SK-N-SH treated with all-trans-retinoic acid at 6 μM for 48 hours (cell line): ENCODE data around the gene STK16.

Experiments
- BACH2 ChIP-seq: fragments of 250-450 bp; sonication (Bioruptor Pico); IDR thresholded peaks from 2 replicates; pipeline ENCODE4 v1.9.0; 2021; ENCODE audit warnings: mild to moderate bottlenecking, borderline replicate concordance
- ESRRG ChIP-seq: fragments of 250-450 bp; sonication (Bioruptor Pico); IDR thresholded peaks from 2 replicates; pipeline ENCODE4 v1.6.1; 2021; ENCODE audit warnings: mild to moderate bottlenecking
- SNAI2 ChIP-seq: fragments of 250-450 bp; sonication (Bioruptor Pico); IDR thresholded peaks from 2 replicates; pipeline ENCODE4 v1.5.0; 2020; ENCODE audit warnings: mild to moderate bottlenecking, moderate library complexity
- TCF4 ChIP-seq: fragments of 250-450 bp; sonication (Bioruptor Pico); IDR thresholded peaks from 2 replicates; pipeline ENCODE4 v1.8.0; 2021; ENCODE audit warnings: mild to moderate bottlenecking, moderate library complexity, borderline replicate concordance
- TOX ChIP-seq: fragments of 250-450 bp; sonication (Bioruptor Pico); IDR thresholded peaks from 2 replicates; pipeline ENCODE4 v1.8.0; 2021; ENCODE audit warnings: mild to moderate bottlenecking, moderate library complexity, borderline replicate concordance
- ZC3H10 ChIP-seq: fragments of 250-450 bp; sonication (Bioruptor Pico); IDR thresholded peaks from 2 replicates; pipeline ENCODE4 v1.5.1; 2021; ENCODE audit warnings: mild to moderate bottlenecking, moderate library complexity
- ZFP3 ChIP-seq: fragments of 250-450 bp; sonication (Bioruptor Pico); IDR thresholded peaks from 2 replicates; pipeline ENCODE4 v1.5.0; 2020; ENCODE audit warnings: mild to moderate bottlenecking, moderate library complexity
- TF ChIP-seq, protein P1 (sequence below): fragments of 250-450 bp; sonication (Bioruptor Pico); IDR thresholded peaks from 2 replicates; pipeline ENCODE4 v1.8.0; 2020; ENCODE audit warnings: mild to moderate bottlenecking, moderate library complexity, borderline replicate concordance
- TF ChIP-seq, protein P2 (sequence below): fragments of 250-450 bp; sonication (Bioruptor Pico); IDR thresholded peaks from 2 replicates; pipeline ENCODE4 v1.5.1; 2021; ENCODE audit warnings: mild to moderate bottlenecking, moderate library complexity
- TF ChIP-seq, protein P3 (sequence below): fragments of 250-450 bp; sonication (Bioruptor Pico); IDR thresholded peaks from 2 replicates; pipeline ENCODE4 v1.5.1; 2020; ENCODE audit warnings: low read depth, mild to moderate bottlenecking, moderate library complexity

DNA sequence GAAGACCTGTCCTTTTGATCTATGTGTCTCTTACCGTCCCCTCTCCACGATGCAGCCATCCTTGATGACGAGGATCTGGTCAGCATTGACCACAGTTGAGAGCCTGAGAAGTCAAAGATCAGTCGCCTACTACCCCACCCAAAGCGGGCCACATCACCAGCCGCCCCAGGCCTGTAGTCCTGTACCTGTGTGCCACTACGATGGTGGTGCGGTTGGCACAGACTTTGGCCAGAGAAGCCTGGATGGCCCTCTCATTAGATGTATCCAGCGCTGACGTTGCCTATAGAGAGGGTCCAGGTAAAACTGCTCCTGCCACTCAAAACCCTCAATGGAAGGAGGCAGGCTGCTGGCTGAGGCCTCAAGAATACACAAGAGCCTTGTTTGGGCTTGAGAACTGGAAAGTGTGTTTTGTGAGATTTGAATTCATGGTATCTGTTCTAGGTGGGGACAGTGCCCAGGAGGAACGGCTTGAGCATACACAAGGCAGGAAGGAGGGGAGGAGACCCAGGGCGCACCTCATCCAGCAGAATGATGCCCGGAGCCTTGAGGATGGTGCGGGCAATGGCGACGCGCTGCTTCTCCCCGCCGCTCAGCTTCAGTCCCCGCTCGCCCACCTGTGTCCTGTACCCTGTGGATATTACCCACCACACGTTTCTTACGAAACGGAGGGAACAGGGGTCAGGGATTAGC, 34.9 kb upstream of the STK16 start:
- TF ChIP-seq, protein P1, sequence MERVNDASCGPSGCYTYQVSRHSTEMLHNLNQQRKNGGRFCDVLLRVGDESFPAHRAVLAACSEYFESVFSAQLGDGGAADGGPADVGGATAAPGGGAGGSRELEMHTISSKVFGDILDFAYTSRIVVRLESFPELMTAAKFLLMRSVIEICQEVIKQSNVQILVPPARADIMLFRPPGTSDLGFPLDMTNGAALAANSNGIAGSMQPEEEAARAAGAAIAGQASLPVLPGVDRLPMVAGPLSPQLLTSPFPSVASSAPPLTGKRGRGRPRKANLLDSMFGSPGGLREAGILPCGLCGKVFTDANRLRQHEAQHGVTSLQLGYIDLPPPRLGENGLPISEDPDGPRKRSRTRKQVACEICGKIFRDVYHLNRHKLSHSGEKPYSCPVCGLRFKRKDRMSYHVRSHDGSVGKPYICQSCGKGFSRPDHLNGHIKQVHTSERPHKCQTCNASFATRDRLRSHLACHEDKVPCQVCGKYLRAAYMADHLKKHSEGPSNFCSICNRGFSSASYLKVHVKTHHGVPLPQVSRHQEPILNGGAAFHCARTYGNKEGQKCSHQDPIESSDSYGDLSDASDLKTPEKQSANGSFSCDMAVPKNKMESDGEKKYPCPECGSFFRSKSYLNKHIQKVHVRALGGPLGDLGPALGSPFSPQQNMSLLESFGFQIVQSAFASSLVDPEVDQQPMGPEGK (CRISPR knock-in tag), result no peak
- TF ChIP-seq BACH2 (no peak), TOX (CRISPR knock-in tag) (no peak), TCF4 (CRISPR knock-in tag) (no peak), ESRRG (CRISPR knock-in tag) (no peak), ZC3H10 (CRISPR knock-in tag) (no peak), SNAI2 (CRISPR knock-in tag) (no peak), ZFP3 (CRISPR knock-in tag) (no peak)
- TF ChIP-seq, protein P2, sequence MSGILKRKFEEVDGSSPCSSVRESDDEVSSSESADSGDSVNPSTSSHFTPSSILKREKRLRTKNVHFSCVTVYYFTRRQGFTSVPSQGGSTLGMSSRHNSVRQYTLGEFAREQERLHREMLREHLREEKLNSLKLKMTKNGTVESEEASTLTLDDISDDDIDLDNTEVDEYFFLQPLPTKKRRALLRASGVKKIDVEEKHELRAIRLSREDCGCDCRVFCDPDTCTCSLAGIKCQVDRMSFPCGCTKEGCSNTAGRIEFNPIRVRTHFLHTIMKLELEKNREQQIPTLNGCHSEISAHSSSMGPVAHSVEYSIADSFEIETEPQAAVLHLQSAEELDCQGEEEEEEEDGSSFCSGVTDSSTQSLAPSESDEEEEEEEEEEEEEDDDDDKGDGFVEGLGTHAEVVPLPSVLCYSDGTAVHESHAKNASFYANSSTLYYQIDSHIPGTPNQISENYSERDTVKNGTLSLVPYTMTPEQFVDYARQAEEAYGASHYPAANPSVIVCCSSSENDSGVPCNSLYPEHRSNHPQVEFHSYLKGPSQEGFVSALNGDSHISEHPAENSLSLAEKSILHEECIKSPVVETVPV (CRISPR knock-in tag), result no peak
- TF ChIP-seq, protein P3, sequence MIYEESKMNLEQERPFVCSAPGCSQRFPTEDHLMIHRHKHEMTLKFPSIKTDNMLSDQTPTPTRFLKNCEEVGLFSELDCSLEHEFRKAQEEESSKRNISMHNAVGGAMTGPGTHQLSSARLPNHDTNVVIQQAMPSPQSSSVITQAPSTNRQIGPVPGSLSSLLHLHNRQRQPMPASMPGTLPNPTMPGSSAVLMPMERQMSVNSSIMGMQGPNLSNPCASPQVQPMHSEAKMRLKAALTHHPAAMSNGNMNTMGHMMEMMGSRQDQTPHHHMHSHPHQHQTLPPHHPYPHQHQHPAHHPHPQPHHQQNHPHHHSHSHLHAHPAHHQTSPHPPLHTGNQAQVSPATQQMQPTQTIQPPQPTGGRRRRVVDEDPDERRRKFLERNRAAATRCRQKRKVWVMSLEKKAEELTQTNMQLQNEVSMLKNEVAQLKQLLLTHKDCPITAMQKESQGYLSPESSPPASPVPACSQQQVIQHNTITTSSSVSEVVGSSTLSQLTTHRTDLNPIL (CRISPR knock-in tag), result no peak
